Natural killer cell (primary cell): ENCODE data around the gene RBPJL. TPM values are rescaled to one million over a fixed set of nuclear protein-coding genes. Genes with fewer than 3 reads are reported as not detected.

Experiments
- ATAC-seq, 3 donors: fragments of 150-1000 bp in 2 of 3; fragments of 200-7000 bp in 1 of 3; cut with Tn5 transposase; 1 replicate in 1 of 3; 2 replicates in 2 of 3; pipeline ENCODE4 v1.10.0; 2021; ENCODE audit warnings: mild to moderate bottlenecking in 2 of 3, moderate library complexity in 2 of 3
- DNase-seq, 2 donors: peaks; one replicate each; pipeline versions ENCODE4 v3.0.0 to v3.0.0-alpha.2; 2013 to 2021; ENCODE audit warnings: mixed read lengths in 1 of 2
- H3K27ac ChIP-seq: one replicate; pipeline ENCODE4 v1.5.1; 2013; ENCODE audit warnings: mild to moderate bottlenecking, low read length
- H3K27me3 ChIP-seq: one replicate; pipeline ENCODE4 v1.6.1; 2013; ENCODE audit warnings: low read length; ENCODE audit not compliant: control insufficient read depth, insufficient read depth
- H3K36me3 ChIP-seq: one replicate; pipeline ENCODE4 v1.6.1; 2013; ENCODE audit warnings: low read length; ENCODE audit not compliant: control insufficient read depth, insufficient read depth
- H3K4me1 ChIP-seq: one replicate; pipeline ENCODE4 v1.6.1; 2013; ENCODE audit warnings: low read length; ENCODE audit not compliant: control insufficient read depth, insufficient read depth
- H3K4me3 ChIP-seq: one replicate; pipeline ENCODE4 v1.5.1; 2013; ENCODE audit warnings: low read length
- H3K9me3 ChIP-seq: one replicate; pipeline ENCODE4 v1.6.1; 2013; ENCODE audit warnings: low read length; ENCODE audit not compliant: control insufficient read depth, insufficient read depth
- H3K27ac Mint-ChIP-seq, 2 donors: one replicate each; pipeline ENCODE4 v1.8.0; 2022; ENCODE audit warnings: mild to moderate bottlenecking in 2 of 2, mixed read lengths in 2 of 2, moderate library complexity in 1 of 2
- H3K27me3 Mint-ChIP-seq, 2 donors: one replicate each; pipeline ENCODE4 v1.8.0; 2022; ENCODE audit warnings: low read depth in 2 of 2, mixed read lengths in 2 of 2
- H3K36me3 Mint-ChIP-seq: one replicate; pipeline ENCODE4 v1.8.0; 2022; ENCODE audit warnings: mixed read lengths
- H3K4me1 Mint-ChIP-seq, 2 donors: one replicate each; pipeline ENCODE4 v1.8.0; 2022; ENCODE audit warnings: mixed read lengths in 2 of 2
- H3K4me3 Mint-ChIP-seq: one replicate; pipeline ENCODE4 v1.8.0; 2022; ENCODE audit warnings: mild to moderate bottlenecking, moderate library complexity, mixed read lengths
- H3K9me3 Mint-ChIP-seq, 2 donors: one replicate each; pipeline ENCODE4 v1.8.0; 2022; ENCODE audit warnings: mixed read lengths in 2 of 2
- WGBS: methylation state at CpG from one replicate; pipeline ENCODE4 v1.1.7; 2013; ENCODE audit warnings: missing lambda C conversion rate; ENCODE audit not compliant: insufficient coverage; 5-methylcytosine and 5-hydroxymethylcytosine counted together
- intact Hi-C: fragments of 100-400 bp; cut with micrococcal nuclease; formaldehyde crosslinking; loops from one replicate; pipeline ENCODE4 v1.14.2; 2022
- total RNA-seq, 4 donors: library from RNA; stranded (reverse); fragments of 120-200 nt in 1 of 4; gene quantifications; one replicate each; pipeline versions ENCODE4 v1.2.3 to v1.2.4, GENCODE V29; 2013 to 2022
- TF ChIP-seq, protein P1 (sequence below): fragments of 200-600 bp; IDR thresholded peaks from one replicate; pipeline ENCODE4 v1.8.0; 2022; ENCODE audit warnings: antibody characterized with exemption

The RBPJL gene
- total RNA-seq, 3 donors from 2014 or later (not counting 1 experiment from before 2014, with no cell fraction given) = not detected

DNA sequence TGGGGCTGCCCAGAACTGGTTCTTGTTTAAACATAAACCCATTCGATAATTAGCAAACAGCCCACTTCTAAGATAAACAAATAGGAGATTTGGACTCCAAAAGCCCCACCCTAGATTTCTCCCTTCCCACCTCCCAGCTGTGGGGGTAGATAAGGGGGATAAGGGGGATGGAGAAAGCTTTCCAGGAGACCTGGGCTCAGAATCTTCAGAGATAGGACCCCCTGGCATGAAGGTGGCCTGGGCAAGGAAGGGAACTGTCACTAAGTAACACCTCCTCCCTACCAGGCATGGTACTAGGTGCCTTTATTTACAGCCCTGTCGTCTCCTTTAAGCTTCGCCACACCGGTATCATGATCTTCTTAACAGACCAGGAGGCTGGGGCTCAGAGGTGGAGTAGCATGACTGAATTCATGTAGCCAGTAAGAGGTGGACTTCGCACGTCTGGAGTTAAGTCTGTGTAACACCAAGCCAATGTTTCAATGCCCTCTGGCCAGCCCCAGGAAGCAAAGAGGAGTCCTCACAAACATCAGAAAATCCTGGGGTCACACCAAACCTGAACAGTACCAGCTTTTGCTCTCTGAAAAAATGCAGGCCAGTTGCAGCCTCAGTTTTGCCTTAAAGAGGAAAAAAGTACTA lies 37.0 kb downstream of the RBPJL start:
- Histone ChIP-seq H3K4me1 (peaks cover 19% of the 10 kb centered on the region), H3K9me3 (no peaks in the 10 kb centered on the region), H3K4me3 (no peak overlapping the region), H3K36me3 (no peaks in the 10 kb centered on the region), H3K27me3 (no peaks in the 10 kb centered on the region), H3K27ac (no peak overlapping the region)
- no peak overlapping the region for H3K27ac Mint-ChIP-seq
- peaks cover 0 to 14% of the 10 kb centered on the region in 2 donors for H3K4me1 Mint-ChIP-seq
- H3K9me3 Mint-ChIP-seq = no peaks in the 10 kb centered on the region
- 92% methylated on average over 5 of the region's 6 CpGs for WGBS
- intact Hi-C loops = no loop called here
- no peak overlapping the region for H3K4me3 Mint-ChIP-seq
- TF ChIP-seq, protein P1, sequence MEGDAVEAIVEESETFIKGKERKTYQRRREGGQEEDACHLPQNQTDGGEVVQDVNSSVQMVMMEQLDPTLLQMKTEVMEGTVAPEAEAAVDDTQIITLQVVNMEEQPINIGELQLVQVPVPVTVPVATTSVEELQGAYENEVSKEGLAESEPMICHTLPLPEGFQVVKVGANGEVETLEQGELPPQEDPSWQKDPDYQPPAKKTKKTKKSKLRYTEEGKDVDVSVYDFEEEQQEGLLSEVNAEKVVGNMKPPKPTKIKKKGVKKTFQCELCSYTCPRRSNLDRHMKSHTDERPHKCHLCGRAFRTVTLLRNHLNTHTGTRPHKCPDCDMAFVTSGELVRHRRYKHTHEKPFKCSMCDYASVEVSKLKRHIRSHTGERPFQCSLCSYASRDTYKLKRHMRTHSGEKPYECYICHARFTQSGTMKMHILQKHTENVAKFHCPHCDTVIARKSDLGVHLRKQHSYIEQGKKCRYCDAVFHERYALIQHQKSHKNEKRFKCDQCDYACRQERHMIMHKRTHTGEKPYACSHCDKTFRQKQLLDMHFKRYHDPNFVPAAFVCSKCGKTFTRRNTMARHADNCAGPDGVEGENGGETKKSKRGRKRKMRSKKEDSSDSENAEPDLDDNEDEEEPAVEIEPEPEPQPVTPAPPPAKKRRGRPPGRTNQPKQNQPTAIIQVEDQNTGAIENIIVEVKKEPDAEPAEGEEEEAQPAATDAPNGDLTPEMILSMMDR = no peak
- DNase-seq (no peak), ATAC-seq (no peak)
- H3K36me3 Mint-ChIP-seq = no peaks in the 10 kb centered on the region
- no peaks in the 10 kb centered on the region for H3K27me3 Mint-ChIP-seq

DNA sequence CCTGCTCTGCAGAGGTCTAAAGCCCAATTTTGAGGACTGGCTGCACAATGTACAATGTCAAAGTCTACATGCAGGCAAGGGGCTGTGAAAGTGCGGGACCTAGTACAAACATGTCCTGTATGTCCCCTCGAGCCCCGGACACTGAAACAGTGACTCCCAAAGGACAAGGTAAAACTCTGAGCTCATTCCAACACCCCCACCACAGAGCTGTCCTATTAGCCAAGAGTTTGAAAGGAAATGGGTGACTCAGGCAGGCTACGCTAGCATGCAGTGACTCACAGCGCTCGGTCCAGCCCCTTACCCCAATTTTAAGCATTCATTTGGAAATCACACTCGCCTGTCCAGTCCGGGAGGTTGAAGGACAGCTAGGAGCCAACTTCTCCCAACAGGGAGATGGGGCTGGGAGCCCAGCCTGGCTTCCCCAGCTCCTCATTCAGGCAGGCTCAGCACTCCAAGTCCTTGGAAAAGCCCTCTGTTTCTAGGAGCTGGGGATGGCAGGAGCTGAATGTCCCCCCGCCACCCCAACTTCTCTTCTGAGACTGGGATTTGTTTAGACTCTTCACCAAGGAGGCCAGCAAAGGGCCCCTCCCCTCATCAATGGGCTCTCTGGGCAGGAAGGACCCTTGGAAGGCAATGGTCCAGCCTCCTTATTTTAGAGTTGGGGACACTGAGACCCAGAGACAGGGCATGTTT lies 37.7 kb downstream of the RBPJL start:
- TF ChIP-seq, protein P1 = no peak
- no peaks in the 10 kb centered on the region for H3K27me3 ChIP-seq
- Mint-ChIP-seq H3K4me3 (no peak overlapping the region), H3K27me3 (no peaks in the 10 kb centered on the region), H3K9me3 (no peaks in the 10 kb centered on the region), H3K36me3 (no peaks in the 10 kb centered on the region), H3K4me1 (peaks cover 0 to 15% of the 10 kb centered on the region in 2 donors), H3K27ac (no peak overlapping the region)
- H3K27ac ChIP-seq = no peak overlapping the region
- peaks cover 20% of the 10 kb centered on the region for H3K4me1 ChIP-seq
- H3K4me3 ChIP-seq = no peak overlapping the region
- intact Hi-C loops = no loop called here
- no peaks in the 10 kb centered on the region for H3K9me3 ChIP-seq
- no peak for ATAC-seq
- H3K36me3 ChIP-seq = no peaks in the 10 kb centered on the region
- 80% methylated on average over 9 of the region's 9 CpGs for WGBS
- no peak for DNase-seq

DNA sequence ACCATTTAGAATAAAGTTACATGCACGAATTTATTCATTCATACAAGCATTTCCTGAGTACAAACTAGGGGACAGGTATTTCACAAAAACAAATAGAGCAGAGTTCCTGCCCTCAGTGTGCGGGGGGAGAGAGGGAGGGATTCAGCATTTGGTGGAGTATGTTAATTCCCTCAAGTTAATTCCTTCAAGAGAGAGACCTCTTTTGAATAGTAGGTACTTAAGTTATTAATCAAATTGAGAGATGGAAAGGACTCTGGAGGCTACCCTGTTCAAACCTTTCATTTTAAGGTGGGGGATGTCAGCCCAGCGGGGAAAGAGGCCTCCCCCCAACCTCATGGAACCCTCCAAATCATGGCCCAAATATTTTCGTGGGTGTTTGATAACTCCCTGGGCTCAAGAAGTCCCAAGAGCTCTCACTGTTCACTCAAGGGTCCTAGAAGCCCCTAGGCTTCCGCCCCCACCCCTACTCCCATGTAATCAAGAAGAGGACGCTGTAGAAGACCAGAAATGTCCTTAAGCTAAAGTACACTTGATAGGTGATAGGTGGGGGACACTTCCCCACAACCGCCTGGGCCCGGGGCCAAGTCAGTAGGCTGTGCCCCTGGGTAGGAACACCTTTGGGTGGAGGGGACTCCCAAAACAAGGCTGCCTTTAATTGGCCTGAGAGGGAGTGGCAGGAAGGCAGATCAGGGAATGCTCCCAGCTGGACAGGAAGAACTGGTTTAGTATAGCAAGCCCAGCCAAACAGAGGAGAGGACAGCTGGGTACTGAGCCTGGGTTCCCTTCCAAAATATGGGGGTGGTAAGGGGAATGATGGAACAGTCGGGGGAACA lies 38.7 kb downstream of the RBPJL start:
- intact Hi-C loops = no loop called here
- peaks cover 0 to 15% of the 10 kb centered on the region in 2 donors for H3K4me1 Mint-ChIP-seq
- ATAC-seq (no peak), DNase-seq (no peak)
- Histone ChIP-seq H3K9me3 (no peaks in the 10 kb centered on the region), H3K4me1 (peaks cover 20% of the 10 kb centered on the region), H3K4me3 (no peak overlapping the region), H3K36me3 (no peaks in the 10 kb centered on the region), H3K27ac (no peak overlapping the region), H3K27me3 (no peaks in the 10 kb centered on the region)
- 84% methylated on average over 6 of the region's 9 CpGs for WGBS
- H3K27ac Mint-ChIP-seq = no peak overlapping the region
- no peaks in the 10 kb centered on the region for H3K27me3 Mint-ChIP-seq
- no peak overlapping the region for H3K4me3 Mint-ChIP-seq
- no peaks in the 10 kb centered on the region for H3K9me3 Mint-ChIP-seq
- TF ChIP-seq, protein P1 = no peak
- H3K36me3 Mint-ChIP-seq = no peaks in the 10 kb centered on the region
